Vagina (tissue), 2 donors: ENCODE results near the gene SPATA6L.

ENCODE experiments used
- POLR2A ChIP-seq, 2 donors: fragments of 450-650 bp; IDR thresholded peaks; one replicate each; pipeline ENCODE4 v1.6.1; 2017; ENCODE audit warnings: antibody characterized with exemption in 2 of 2, mild to moderate bottlenecking in 2 of 2, moderate library complexity in 2 of 2
- TF ChIP-seq, protein P1 (sequence below), 3 experiments: fragments of 450-650 bp in 2 of 3; fragments of 200-600 bp in 1 of 3; sonication (generic) in 1 of 3; IDR thresholded peaks; one replicate each; pipeline ENCODE4 v1.5.1; 2017 to 2019; ENCODE audit warnings: antibody characterized with exemption in 3 of 3, mild to moderate bottlenecking in 2 of 3, moderate library complexity in 2 of 3

- TF ChIP-seq, protein P1, sequence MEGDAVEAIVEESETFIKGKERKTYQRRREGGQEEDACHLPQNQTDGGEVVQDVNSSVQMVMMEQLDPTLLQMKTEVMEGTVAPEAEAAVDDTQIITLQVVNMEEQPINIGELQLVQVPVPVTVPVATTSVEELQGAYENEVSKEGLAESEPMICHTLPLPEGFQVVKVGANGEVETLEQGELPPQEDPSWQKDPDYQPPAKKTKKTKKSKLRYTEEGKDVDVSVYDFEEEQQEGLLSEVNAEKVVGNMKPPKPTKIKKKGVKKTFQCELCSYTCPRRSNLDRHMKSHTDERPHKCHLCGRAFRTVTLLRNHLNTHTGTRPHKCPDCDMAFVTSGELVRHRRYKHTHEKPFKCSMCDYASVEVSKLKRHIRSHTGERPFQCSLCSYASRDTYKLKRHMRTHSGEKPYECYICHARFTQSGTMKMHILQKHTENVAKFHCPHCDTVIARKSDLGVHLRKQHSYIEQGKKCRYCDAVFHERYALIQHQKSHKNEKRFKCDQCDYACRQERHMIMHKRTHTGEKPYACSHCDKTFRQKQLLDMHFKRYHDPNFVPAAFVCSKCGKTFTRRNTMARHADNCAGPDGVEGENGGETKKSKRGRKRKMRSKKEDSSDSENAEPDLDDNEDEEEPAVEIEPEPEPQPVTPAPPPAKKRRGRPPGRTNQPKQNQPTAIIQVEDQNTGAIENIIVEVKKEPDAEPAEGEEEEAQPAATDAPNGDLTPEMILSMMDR (IDR thresholded peaks at IDR 0.05), result no peak
- no peak for TF ChIP-seq POLR2A (IDR thresholded peaks at IDR 0.05)
These were observed 107.8 kb downstream of the SPATA6L start for GRCh38 chr9:4558371-4558998.
